Measurements from ENCODE around the gene ERF.

ERF gene

GRCh38 chr19:42284066-42284501 is 29.2 kb upstream of the ERF start:
- TF ChIP-seq CTCF (conservative IDR thresholded peaks at IDR 0.05; ENCODE audit: control insufficient read depth, insufficient read depth, low read depth, low read length): no peak
- H3K4me3 ChIP-seq (ENCODE audit: control insufficient read depth, low read depth, low read length): no peak overlapping the region
- peak; percentile 65 for DNase-seq (ENCODE audit: low read depth)

- H3K4me3 ChIP-seq (ENCODE audit: control insufficient read depth, low read depth, low read length): peak overlapping the region; percentile 22
- no peak for TF ChIP-seq CTCF (conservative IDR thresholded peaks at IDR 0.05; ENCODE audit: control insufficient read depth, insufficient read depth, low read depth, low read length)
- peak; percentile 82 for DNase-seq (ENCODE audit: low read depth)
Measured at GRCh38 chr19:42283188-42284065, 28.5 kb upstream of the ERF start.

GRCh38 chr19:42282819-42283187 is 27.9 kb upstream of the ERF start:
- no peak for TF ChIP-seq CTCF (conservative IDR thresholded peaks at IDR 0.05; ENCODE audit: control insufficient read depth, insufficient read depth, low read depth, low read length)
- H3K4me3 ChIP-seq (ENCODE audit: control insufficient read depth, low read depth, low read length): no peak overlapping the region

GRCh38 chr19:42281827-42282762 is 27.2 kb upstream of the ERF start:
- no peak for TF ChIP-seq CTCF (conservative IDR thresholded peaks at IDR 0.05; ENCODE audit: control insufficient read depth, insufficient read depth, low read depth, low read length)
- no peak overlapping the region for H3K4me3 ChIP-seq (ENCODE audit: control insufficient read depth, low read depth, low read length)
- peak; percentile 50 for DNase-seq (ENCODE audit: low read depth)

More at GRCh38 chr19:42282819-42283187, 27.9 kb upstream of the ERF start:
- no peak for DNase-seq (ENCODE audit: low read depth)

- DNase-seq (ENCODE audit: low read depth): peak; percentile 31
- H3K4me3 ChIP-seq (ENCODE audit: control insufficient read depth, low read depth, low read length): peak overlapping the region; percentile 75
- TF ChIP-seq CTCF (conservative IDR thresholded peaks at IDR 0.05; ENCODE audit: control insufficient read depth, insufficient read depth, low read depth, low read length): no peak
Measured at GRCh38 chr19:42281146-42281826, 26.4 kb upstream of the ERF start.

- no peak for TF ChIP-seq CTCF (conservative IDR thresholded peaks at IDR 0.05; ENCODE audit: control insufficient read depth, insufficient read depth, low read depth, low read length)
- DNase-seq (ENCODE audit: low read depth): peak; percentile 47
- H3K4me3 ChIP-seq (ENCODE audit: control insufficient read depth, low read depth, low read length): peak overlapping the region; percentile 75
Measured at GRCh38 chr19:42280815-42281145, 25.9 kb upstream of the ERF start.

All from fibroblast of mammary gland (primary cell).